ENCODE measurements around the gene TECPR2. TPM values are rescaled to one million over a fixed set of nuclear protein-coding genes. Genes with fewer than 3 reads are reported as not detected.

The TECPR2 gene
- total RNA-seq, 2 experiments from 2014 or later: 5.6 to 6.9 TPM

- intact Hi-C loops (cut with DNase I, micrococcal nuclease): no loop called here
- H3K27me3 Mint-ChIP-seq: no peaks in the 10 kb centered on the region
- H3K4me3 Mint-ChIP-seq: no peak overlapping the region
- ATAC-seq (no peak), DNase-seq (no peak)
- H3K36me3 Mint-ChIP-seq (ENCODE audit: low read depth): no peaks in the 10 kb centered on the region
- H3K9me3 Mint-ChIP-seq (ENCODE audit: low read depth): no peaks in the 10 kb centered on the region
- ChIA-PET CTCF (no interaction called here), POLR2A (no interaction called here)
- no peak overlapping the region for H3K27ac Mint-ChIP-seq
- H3K4me1 Mint-ChIP-seq: no peaks in the 10 kb centered on the region
These were observed 129.2 kb downstream of the TECPR2 start for GRCh38 chr14:102491786-102492530.

DNA sequence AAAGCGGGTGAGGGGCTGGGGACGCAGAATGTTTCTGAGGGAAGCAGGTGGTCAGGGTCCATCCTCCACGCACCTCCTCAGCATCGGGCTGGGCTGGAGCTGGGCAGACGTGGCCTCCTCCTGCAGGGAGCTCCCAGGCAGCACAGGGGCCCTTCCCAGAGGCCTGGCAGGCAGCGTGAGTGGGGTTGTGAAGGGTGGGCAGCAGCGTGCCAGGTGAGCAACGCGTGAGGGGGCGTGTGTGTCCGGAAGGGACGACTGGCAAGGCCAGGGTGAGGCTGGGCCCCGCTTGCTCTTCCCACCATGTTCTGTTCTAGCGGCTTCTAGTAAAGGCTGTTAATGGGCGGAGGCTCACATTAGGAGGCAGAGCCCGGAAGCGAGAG lies 129.8 kb downstream of the TECPR2 start:
- no peaks in the 10 kb centered on the region for H3K27me3 Mint-ChIP-seq
- POLR2A ChIA-PET: no interaction called here
- CTCF ChIA-PET: no interaction called here
- DNase-seq (no peak), ATAC-seq (no peak)
- no peaks in the 10 kb centered on the region for H3K36me3 Mint-ChIP-seq (ENCODE audit: low read depth)
- H3K4me3 Mint-ChIP-seq: no peak overlapping the region
- intact Hi-C loops (cut with DNase I, micrococcal nuclease): no loop called here
- no peaks in the 10 kb centered on the region for H3K4me1 Mint-ChIP-seq
- no peak overlapping the region for H3K27ac Mint-ChIP-seq
- H3K9me3 Mint-ChIP-seq (ENCODE audit: low read depth): no peaks in the 10 kb centered on the region

GRCh38 chr14:102493096-102493495 lies 130.4 kb downstream of the TECPR2 start:
- ChIA-PET POLR2A (no interaction called here), CTCF (no interaction called here)
- Mint-ChIP-seq H3K9me3 (ENCODE audit: low read depth) (no peaks in the 10 kb centered on the region), H3K36me3 (ENCODE audit: low read depth) (no peaks in the 10 kb centered on the region), H3K27me3 (no peaks in the 10 kb centered on the region), H3K4me3 (no peak overlapping the region), H3K27ac (no peak overlapping the region), H3K4me1 (no peaks in the 10 kb centered on the region)
- intact Hi-C loops (cut with DNase I, micrococcal nuclease): no loop called here
- ATAC-seq: no peak
- DNase-seq: no peak

GRCh38 chr14:102493585-102493984 lies 130.8 kb downstream of the TECPR2 start:
- no peaks in the 10 kb centered on the region for H3K9me3 Mint-ChIP-seq (ENCODE audit: low read depth)
- H3K4me3 Mint-ChIP-seq: no peak overlapping the region
- H3K27ac Mint-ChIP-seq: no peak overlapping the region
- intact Hi-C loops (cut with DNase I, micrococcal nuclease): no loop called here
- CTCF ChIA-PET: interaction anchor here (1.3 kb wide), 1 partner anchor 55 kb away, joined by 3 read pairs; no protein-coding TSS in a partner anchor
- POLR2A ChIA-PET: no interaction called here
- DNase-seq: no peak
- no peaks in the 10 kb centered on the region for H3K4me1 Mint-ChIP-seq
- ATAC-seq: no peak
- no peaks in the 10 kb centered on the region for H3K36me3 Mint-ChIP-seq (ENCODE audit: low read depth)
- H3K27me3 Mint-ChIP-seq: no peaks in the 10 kb centered on the region

DNA sequence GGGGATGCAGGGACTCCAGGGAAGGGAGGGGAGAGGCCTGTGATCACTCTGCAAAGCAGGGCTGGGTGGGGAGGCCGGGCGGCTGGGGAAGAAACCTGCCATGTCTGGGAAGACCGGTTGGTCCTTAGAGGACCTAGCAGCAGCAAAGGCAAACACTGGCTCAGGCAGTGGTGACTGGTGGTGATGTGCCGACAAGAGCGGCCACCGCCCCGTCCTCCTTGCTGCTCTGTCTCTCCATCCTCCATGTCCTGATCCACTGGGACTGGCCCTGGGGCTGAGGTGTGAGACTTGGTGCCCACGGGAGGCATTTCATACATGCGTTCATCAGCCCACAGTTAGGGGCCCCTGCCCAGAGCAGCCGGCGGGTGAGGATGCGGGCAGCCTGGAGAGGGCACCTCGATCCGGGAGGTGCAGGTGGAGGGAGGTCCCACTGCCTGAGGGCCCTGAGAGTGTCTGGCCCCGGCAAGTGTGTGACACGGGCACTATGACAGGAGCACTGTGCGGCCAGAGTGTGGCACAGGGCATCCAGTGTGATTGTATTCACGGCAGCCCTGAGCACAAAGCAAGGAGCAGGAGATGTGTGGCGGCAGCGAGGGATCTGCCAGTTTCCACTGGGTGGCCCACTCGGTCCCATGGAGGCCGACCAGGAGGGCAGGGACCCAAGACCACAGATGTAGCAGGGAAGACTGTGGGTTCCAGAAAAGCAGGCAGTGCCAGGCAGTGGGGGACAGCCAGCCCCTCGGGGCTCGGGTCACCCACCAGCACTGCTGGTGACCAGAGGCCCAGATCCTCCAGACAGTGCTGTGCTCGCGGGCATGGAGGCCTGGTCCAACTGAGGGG lies 133.0 kb downstream of the TECPR2 start:
- ATAC-seq: no peak
- no peak for DNase-seq
- H3K36me3 Mint-ChIP-seq (ENCODE audit: low read depth): peaks cover 4% of the 10 kb centered on the region
- no peak overlapping the region for H3K27ac Mint-ChIP-seq
- no peaks in the 10 kb centered on the region for H3K9me3 Mint-ChIP-seq (ENCODE audit: low read depth)
- intact Hi-C loops (cut with DNase I, micrococcal nuclease): no loop called here
- peaks cover 7% of the 10 kb centered on the region for H3K4me1 Mint-ChIP-seq
- ChIA-PET POLR2A (no interaction called here), CTCF (no interaction called here)
- H3K27me3 Mint-ChIP-seq: no peaks in the 10 kb centered on the region
- no peak overlapping the region for H3K4me3 Mint-ChIP-seq

DNA sequence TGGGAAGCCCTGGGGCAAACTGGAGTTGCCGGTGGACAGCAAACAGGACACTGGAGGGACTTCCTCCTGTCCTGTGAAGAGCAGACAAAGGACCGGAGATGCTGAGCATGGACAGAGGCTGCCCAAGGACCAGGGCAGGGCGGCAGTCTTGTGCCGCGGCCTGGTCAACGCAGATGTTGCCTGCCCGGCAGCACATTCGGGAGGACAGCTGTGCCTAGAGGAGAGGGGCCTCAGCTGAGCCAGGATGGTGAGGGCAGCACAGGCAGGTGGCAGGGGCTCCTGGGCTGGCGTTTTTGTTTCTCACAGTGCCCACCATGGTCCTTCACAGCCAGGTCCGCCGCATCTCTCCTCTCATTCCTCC lies 133.6 kb downstream of the TECPR2 start:
- no peak overlapping the region for H3K4me3 Mint-ChIP-seq
- H3K36me3 Mint-ChIP-seq (ENCODE audit: low read depth): peaks cover 4% of the 10 kb centered on the region
- ChIA-PET CTCF (no interaction called here), POLR2A (no interaction called here)
- H3K4me1 Mint-ChIP-seq: peaks cover 7% of the 10 kb centered on the region
- DNase-seq (no peak), ATAC-seq (no peak)
- no peak overlapping the region for H3K27ac Mint-ChIP-seq
- H3K9me3 Mint-ChIP-seq (ENCODE audit: low read depth): no peaks in the 10 kb centered on the region
- intact Hi-C loops (cut with DNase I, micrococcal nuclease): no loop called here
- no peaks in the 10 kb centered on the region for H3K27me3 Mint-ChIP-seq

DNA sequence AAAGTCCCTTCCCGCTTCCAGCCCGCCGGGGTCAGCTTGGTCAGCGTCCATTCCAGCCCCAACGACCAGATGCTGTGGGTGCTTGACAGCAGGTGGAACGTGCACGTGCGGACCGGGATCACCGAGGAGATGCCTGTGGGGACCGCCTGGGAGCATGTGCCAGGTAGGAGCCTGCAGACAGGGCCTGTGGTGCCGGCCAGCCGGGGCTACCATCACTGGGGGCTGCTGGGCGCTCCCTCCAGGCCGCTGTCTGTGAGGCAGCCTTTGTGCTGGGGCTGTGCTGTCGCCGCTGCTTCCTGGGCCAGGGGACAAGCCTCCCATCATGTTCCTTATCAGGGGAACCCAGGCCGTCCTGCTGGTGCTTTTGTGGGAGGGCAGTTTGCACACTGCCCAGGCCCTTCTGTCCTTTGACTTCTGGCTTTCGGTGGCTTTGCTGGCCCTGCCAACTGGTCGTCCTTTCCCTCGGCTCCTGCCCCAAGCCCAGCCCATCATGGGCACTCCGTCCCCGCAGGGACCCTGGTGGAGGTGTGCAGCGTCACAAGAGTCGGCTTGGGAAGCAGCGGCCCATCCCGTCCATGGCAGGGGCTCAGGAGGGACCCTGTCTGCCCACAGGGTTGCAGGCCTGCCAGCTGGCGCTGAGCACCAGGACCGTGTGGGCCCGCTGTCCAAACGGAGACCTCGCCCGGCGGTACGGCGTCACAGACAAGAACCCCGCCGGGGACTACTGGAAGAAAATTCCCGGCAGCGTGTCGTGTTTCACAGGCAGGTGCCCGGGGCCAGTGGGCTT lies 134.4 kb downstream of the TECPR2 start:
- no peaks in the 10 kb centered on the region for H3K9me3 Mint-ChIP-seq (ENCODE audit: low read depth)
- intact Hi-C loops (cut with DNase I, micrococcal nuclease): no loop called here
- POLR2A ChIA-PET: no interaction called here
- H3K27ac Mint-ChIP-seq: no peak overlapping the region
- DNase-seq (no peak), ATAC-seq (no peak)
- CTCF ChIA-PET: no interaction called here
- H3K36me3 Mint-ChIP-seq (ENCODE audit: low read depth): peaks cover 4% of the 10 kb centered on the region
- peaks cover 7% of the 10 kb centered on the region for H3K4me1 Mint-ChIP-seq
- no peak overlapping the region for H3K4me3 Mint-ChIP-seq
- H3K27me3 Mint-ChIP-seq: no peaks in the 10 kb centered on the region

GRCh38 chr14:102497998-102498677 lies 135.4 kb downstream of the TECPR2 start:
- H3K4me3 Mint-ChIP-seq: no peak overlapping the region

DNA sequence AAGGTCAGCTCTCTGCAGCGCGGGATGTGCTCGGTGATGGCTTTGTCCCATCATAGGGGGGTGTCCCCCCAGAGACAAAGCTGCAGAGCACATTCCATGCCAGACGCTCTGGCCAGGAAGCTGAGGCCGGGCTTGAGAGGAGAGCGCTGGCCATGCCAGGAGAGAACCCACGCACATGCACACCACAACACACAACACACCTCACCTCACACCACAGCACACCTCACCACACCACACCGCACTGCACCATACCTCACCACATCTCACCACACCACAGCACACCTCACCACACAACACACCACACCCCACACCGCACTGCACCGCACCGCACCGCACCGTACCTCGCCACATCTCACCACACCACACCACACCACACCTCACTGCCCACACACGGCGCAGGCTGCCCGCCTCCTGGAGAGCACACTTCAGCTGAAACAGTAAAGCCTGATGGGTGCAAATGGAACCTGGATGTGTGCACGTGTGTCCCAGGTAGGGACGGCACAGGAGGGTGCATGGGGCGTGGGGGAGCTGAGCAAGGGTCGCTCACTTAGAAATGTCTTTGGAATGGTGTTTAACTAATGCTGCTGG lies 136.0 kb downstream of the TECPR2 start:
- ATAC-seq (no peak), DNase-seq (no peak)
- H3K27me3 Mint-ChIP-seq: no peaks in the 10 kb centered on the region
- POLR2A ChIA-PET: no interaction called here
- H3K4me1 Mint-ChIP-seq: peaks cover 7% of the 10 kb centered on the region
- H3K4me3 Mint-ChIP-seq: no peak overlapping the region
- CTCF ChIA-PET: interaction anchor here (0.6 to 0.7 kb wide), 2 partner anchors 62 to 99 kb away, joined by 3 read pairs; no protein-coding TSS in a partner anchor
- intact Hi-C loops (cut with DNase I, micrococcal nuclease): no loop called here
- no peak overlapping the region for H3K27ac Mint-ChIP-seq
- no peaks in the 10 kb centered on the region for H3K9me3 Mint-ChIP-seq (ENCODE audit: low read depth)
- peaks cover 4% of the 10 kb centered on the region for H3K36me3 Mint-ChIP-seq (ENCODE audit: low read depth)

More at GRCh38 chr14:102497998-102498677, 135.4 kb downstream of the TECPR2 start:
- H3K27ac Mint-ChIP-seq: no peak overlapping the region
- H3K4me1 Mint-ChIP-seq: peaks cover 7% of the 10 kb centered on the region
- H3K9me3 Mint-ChIP-seq (ENCODE audit: low read depth): no peaks in the 10 kb centered on the region
- H3K36me3 Mint-ChIP-seq (ENCODE audit: low read depth): peaks cover 4% of the 10 kb centered on the region
- ChIA-PET CTCF (interaction anchor here (0.6 to 0.7 kb wide), 2 partner anchors 61 to 98 kb away, joined by 3 read pairs; no protein-coding TSS in a partner anchor), POLR2A (no interaction called here)
- ATAC-seq (no peak), DNase-seq (no peak)
- intact Hi-C loops (cut with DNase I, micrococcal nuclease): no loop called here
- no peaks in the 10 kb centered on the region for H3K27me3 Mint-ChIP-seq

DNA sequence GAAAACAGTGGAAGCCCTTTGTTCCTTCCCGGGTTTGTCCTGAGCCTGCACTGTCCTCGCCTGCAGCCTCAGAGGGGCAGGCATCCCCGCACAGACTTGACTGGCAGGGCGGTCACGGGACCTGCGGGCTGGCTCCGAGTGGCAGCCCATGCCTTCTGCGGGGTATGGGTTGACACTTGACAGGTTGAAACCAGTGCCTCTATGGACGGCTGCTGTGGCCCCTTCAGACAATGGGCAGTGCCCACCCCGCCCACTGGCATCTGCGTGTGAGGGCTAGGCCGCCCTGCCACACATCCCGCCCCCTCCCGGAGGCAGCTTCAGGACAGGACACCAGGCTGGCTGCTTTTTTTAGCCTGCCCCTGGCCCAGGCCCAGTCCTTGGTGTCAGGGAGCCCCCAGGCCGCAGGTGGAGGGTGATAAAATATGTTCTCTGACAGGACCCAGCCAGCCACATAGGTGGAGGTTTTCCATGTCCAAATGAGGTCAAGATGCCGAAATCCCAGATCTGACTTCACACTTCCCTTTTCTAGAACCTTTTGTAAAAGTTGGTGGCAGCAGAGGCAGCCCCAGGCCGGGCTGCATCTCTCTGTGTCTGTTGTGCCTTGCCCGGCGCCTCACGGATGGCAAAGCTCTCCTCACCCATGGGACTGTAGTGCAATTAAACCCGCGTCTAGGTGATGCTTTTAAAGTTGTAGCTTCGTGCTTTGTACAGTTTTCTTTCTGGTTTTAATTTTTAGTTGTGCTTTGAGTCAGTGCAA lies 136.8 kb downstream of the TECPR2 start:
- no peaks in the 10 kb centered on the region for H3K9me3 Mint-ChIP-seq (ENCODE audit: low read depth)
- H3K4me1 Mint-ChIP-seq: peaks cover 7% of the 10 kb centered on the region
- POLR2A ChIA-PET: no interaction called here
- peaks cover 4% of the 10 kb centered on the region for H3K36me3 Mint-ChIP-seq (ENCODE audit: low read depth)
- no peak overlapping the region for H3K27ac Mint-ChIP-seq
- H3K4me3 Mint-ChIP-seq: no peak overlapping the region
- intact Hi-C loops (cut with DNase I, micrococcal nuclease): no loop called here
- CTCF ChIA-PET: interaction anchor here (0.8 to 1.3 kb wide), 2 partner anchors 9 to 23 kb away, joined by 3 to 4 read pairs; no protein-coding TSS in a partner anchor
- no peaks in the 10 kb centered on the region for H3K27me3 Mint-ChIP-seq
- no peak for ATAC-seq
- DNase-seq: no peak
